H1 (cell line): ENCODE results near the gene ABHD12. TPM values are rescaled to one million over a fixed set of nuclear protein-coding genes. Genes with fewer than 3 reads are reported as not detected.

Experiments used
- CTCF ChIA-PET: fragments of 300-600 bp; sonication (Branson Sonifier 250); formaldehyde crosslinking; loops from one replicate; lab custom pipeline; 2021; ENCODE audit not compliant: partially characterized antibody; lab: Charles Lee
- POLR2A ChIA-PET: fragments of 300-600 bp; sonication (Branson Sonifier 250); formaldehyde crosslinking; loops from one replicate; lab custom pipeline; 2021; ENCODE audit warnings: inconsistent platforms; ENCODE audit not compliant: partially characterized antibody; lab: Charles Lee
- DNase-seq, 2 experiments: peaks; one replicate each; pipeline versions ENCODE4 v3.0.0 to v3.0.0-alpha.2; 2010 to 2022; ENCODE audit warnings: low spot score in 2 of 2, low read depth in 1 of 2, mixed read lengths in 1 of 2
- FAIRE-seq: peaks from 2 replicates; lab custom pipeline; 2011; peaks lifted over from hg19 to GRCh38; lab: Jason Lieb, UNC
- H2AFZ ChIP-seq: 2 replicates; pipeline ENCODE4 v1.8.1; 2012; ENCODE audit warnings: low read length, inconsistent platforms
- H2AK5ac ChIP-seq: 2 replicates; pipeline ENCODE4 v1.6.1; 2013; ENCODE audit warnings: low read depth, low read length
- H2BK120ac ChIP-seq: replicated peaks from 2 replicates; pipeline ENCODE3; 2013; ENCODE audit warnings: low read depth, low read length, inconsistent platforms
- H2BK12ac ChIP-seq: 2 replicates; pipeline ENCODE4 v1.6.1; 2013; ENCODE audit warnings: low read depth, low read length
- H2BK15ac ChIP-seq: 2 replicates; pipeline ENCODE4 v1.6.1; 2013; ENCODE audit warnings: low read length
- H2BK20ac ChIP-seq: 2 replicates; pipeline ENCODE4 v1.6.1; 2013; ENCODE audit warnings: low read length
- H2BK5ac ChIP-seq: 2 replicates; pipeline ENCODE4 v1.6.1; 2013; ENCODE audit warnings: low read depth, low read length
- H3K14ac ChIP-seq: 2 replicates; pipeline ENCODE4 v1.6.1; 2013; ENCODE audit warnings: inconsistent platforms; ENCODE audit not compliant: insufficient read length
- H3K18ac ChIP-seq: 2 replicates; pipeline ENCODE4 v1.6.1; 2013; ENCODE audit warnings: low read length; ENCODE audit errors: extremely low read depth
- H3K23ac ChIP-seq: 2 replicates; pipeline ENCODE4 v1.6.1; 2013; ENCODE audit warnings: inconsistent platforms; ENCODE audit not compliant: insufficient read length
- H3K23me2 ChIP-seq: 2 replicates; pipeline ENCODE4 v1.6.1; 2013; ENCODE audit warnings: low read depth, low read length
- H3K27ac ChIP-seq: 2 replicates; pipeline ENCODE4 v1.6.1; 2011; ENCODE audit warnings: low read depth, low read length, inconsistent platforms
- H3K27me3 ChIP-seq, 4 experiments: replicated peaks in 1 of 4; 1 replicate in 1 of 4; 2 replicates in 3 of 4; pipeline versions ENCODE4 v1.6.1 to v1.8.1; 2011 to 2013; ENCODE audit warnings: low read length in 3 of 4, mild to moderate bottlenecking in 3 of 4, inconsistent platforms in 2 of 4, mixed read lengths in 2 of 4, moderate library complexity in 1 of 4; ENCODE audit not compliant: control insufficient read depth in 3 of 4, insufficient read depth in 3 of 4; ENCODE audit errors: extremely low read depth in 1 of 4
- H3K36me3 ChIP-seq, 4 experiments: 2 replicates each; pipeline versions ENCODE4 v1.6.1 to v1.8.1; 2011 to 2013; ENCODE audit warnings: mild to moderate bottlenecking in 4 of 4, low read length in 3 of 4, moderate library complexity in 2 of 4, control low read depth in 1 of 4, inconsistent platforms in 1 of 4; ENCODE audit not compliant: insufficient read depth in 4 of 4, control insufficient read depth in 2 of 4
- H3K4ac ChIP-seq: replicated peaks from 2 replicates; pipeline ENCODE3; 2013; ENCODE audit warnings: low read length, low read depth, mixed read lengths, inconsistent platforms; ENCODE audit not compliant: insufficient read length
- H3K4me1 ChIP-seq, 4 experiments: replicated peaks in 1 of 4; 1 replicate in 1 of 4; 2 replicates in 3 of 4; pipeline versions ENCODE4 v1.6.1 to v1.8.1; 2011 to 2013; ENCODE audit warnings: low read length in 3 of 4, inconsistent platforms in 2 of 4, mixed read lengths in 1 of 4; ENCODE audit not compliant: insufficient read depth in 4 of 4, control insufficient read depth in 3 of 4
- H3K4me2 ChIP-seq, 2 experiments: 2 replicates each; pipeline versions ENCODE4 v1.6.1 to v1.8.1; 2011 to 2013; ENCODE audit warnings: low read depth in 2 of 2, low read length in 2 of 2, control low read depth in 1 of 2, inconsistent platforms in 1 of 2, mild to moderate bottlenecking in 1 of 2; ENCODE audit not compliant: insufficient read depth in 1 of 2
- H3K4me3 ChIP-seq, 4 experiments: fragments of 200-600, 300-600 bp in 1 of 4; sonication (generic), shearing (Covaris generic), sonication (Bioruptor Twin) in 1 of 4; 2 replicates each; pipeline versions ENCODE4 v1.5.1 to v1.8.1; 2011 to 2016; ENCODE audit warnings: low read length in 4 of 4, low read depth in 3 of 4, control low read depth in 2 of 4, inconsistent platforms in 2 of 4, mild to moderate bottlenecking in 2 of 4, mixed read lengths in 1 of 4, moderate library complexity in 1 of 4; ENCODE audit not compliant: insufficient read depth in 2 of 4; ENCODE audit errors: extremely low read depth in 1 of 4
- H3K56ac ChIP-seq: replicated peaks from 2 replicates; pipeline ENCODE3; 2013; ENCODE audit warnings: low read depth, mild to moderate bottlenecking, mixed read lengths, low read length, inconsistent platforms; ENCODE audit not compliant: insufficient read length
- H3K79me1 ChIP-seq: 2 replicates; pipeline ENCODE4 v1.6.1; 2013; ENCODE audit warnings: low read depth, low read length, control low read depth
- H3K79me2 ChIP-seq, 2 experiments: 2 replicates each; pipeline versions ENCODE4 v1.6.1 to v1.8.1; 2012 to 2013; ENCODE audit warnings: low read length in 2 of 2, mild to moderate bottlenecking in 2 of 2, inconsistent platforms in 1 of 2; ENCODE audit not compliant: insufficient read depth in 2 of 2, control insufficient read depth in 1 of 2
- H3K9ac ChIP-seq, 4 experiments: replicated peaks in 1 of 4; 1 replicate in 1 of 4; 2 replicates in 3 of 4; pipeline versions ENCODE4 v1.6.1 to v1.8.1; 2011 to 2013; ENCODE audit warnings: low read depth in 3 of 4, low read length in 3 of 4, control low read depth in 2 of 4, mild to moderate bottlenecking in 2 of 4, moderate library complexity in 2 of 4, inconsistent platforms in 1 of 4; ENCODE audit errors: extremely low read depth in 1 of 4
- H3K9me3 ChIP-seq, 2 experiments: 2 replicates each; pipeline versions ENCODE4 v1.6.1 to v1.8.1; 2012 to 2013; ENCODE audit warnings: mild to moderate bottlenecking in 2 of 2, moderate library complexity in 2 of 2, control low read depth in 1 of 2, inconsistent platforms in 1 of 2, low read depth in 1 of 2, low read length in 1 of 2, mixed read lengths in 1 of 2; ENCODE audit not compliant: insufficient read depth in 2 of 2
- H4K20me1 ChIP-seq, 2 experiments: replicated peaks in 1 of 2; 2 replicates each; pipeline versions ENCODE3 to v1.8.1; 2011 to 2013; ENCODE audit warnings: inconsistent platforms in 2 of 2, low read length in 2 of 2, mild to moderate bottlenecking in 1 of 2; ENCODE audit not compliant: insufficient read depth in 2 of 2, control insufficient read depth in 1 of 2
- H4K5ac ChIP-seq: 2 replicates; pipeline ENCODE4 v1.6.1; 2013; ENCODE audit warnings: low read length, low read depth, mixed read lengths, inconsistent platforms; ENCODE audit not compliant: insufficient read length
- H4K8ac ChIP-seq: 2 replicates; pipeline ENCODE4 v1.8.0; 2013; ENCODE audit warnings: mild to moderate bottlenecking, moderate library complexity, low read length, inconsistent platforms; ENCODE audit not compliant: insufficient read depth; ENCODE audit errors: extremely low read depth
- H4K91ac ChIP-seq: replicated peaks from 2 replicates; pipeline ENCODE3; 2013; ENCODE audit warnings: low read length, mixed read lengths, inconsistent platforms; ENCODE audit not compliant: insufficient read length
- CBX5 ChIP-seq: fragments of 300-800, 300-1000 bp; sonication (generic); IDR thresholded peaks from 2 replicates; pipeline ENCODE4 v1.7.1; 2016; ENCODE audit warnings: antibody characterized with exemption, low read length, low read depth
- CTBP2 ChIP-seq: IDR thresholded peaks from 2 replicates; pipeline ENCODE4 v1.7.0; 2011; ENCODE audit warnings: borderline replicate concordance, mild to moderate bottlenecking, moderate library complexity, mixed read lengths, low read length; ENCODE audit not compliant: insufficient read depth, insufficient read length
- PHF8 ChIP-seq: fragments of 200-600 bp; sonication (generic); conservative IDR thresholded peaks from 2 replicates; pipeline ENCODE4 v1.7.1; 2012; ENCODE audit warnings: low read depth, mild to moderate bottlenecking, inconsistent platforms, low read length, moderate library complexity
- RXRA ChIP-seq: IDR thresholded peaks from 2 replicates; pipeline ENCODE4 v1.6.1; 2011; ENCODE audit warnings: low read depth, mild to moderate bottlenecking, low read length, moderate library complexity; ENCODE audit not compliant: insufficient read depth
- ZNF274 ChIP-seq: IDR thresholded peaks from 2 replicates; pipeline ENCODE4 v1.7.0; 2012; ENCODE audit warnings: low read length, borderline replicate concordance; ENCODE audit errors: extremely low read depth
- WGBS, 2 experiments: shearing (Covaris generic) in 1 of 2; methylation state at CpG; one replicate each; pipeline versions ENCODE4 v1.1.6 to v1.1.7; 2013 to 2015; ENCODE audit warnings: low lambda C conversion rate in 2 of 2, mixed read lengths in 2 of 2, inconsistent platforms in 1 of 2, low coverage in 1 of 2, missing lambda C conversion rate in 1 of 2; ENCODE audit not compliant: insufficient replicate concordance in 2 of 2, insufficient coverage in 1 of 2, insufficient read length in 1 of 2; ENCODE audit errors: extremely low coverage in 1 of 2, missing lambda C conversion rate in 1 of 2; 5-methylcytosine and 5-hydroxymethylcytosine counted together
- polyA plus RNA-seq, 7 experiments: library from polyadenylated mRNA; depleted of rRNA in 3 of 7; stranded (reverse) in 5 of 7; unstranded in 2 of 7; fragments of >200 nt in 5 of 7; fragments of 200-250 nt in 2 of 7; gene quantifications; 1 replicate in 5 of 7; 2 replicates in 1 of 7; 4 replicates in 1 of 7; pipeline versions ENCODE4 v1.2.1 to v1.2.3, GENCODE V29; 2011 to 2013; ENCODE audit warnings: missing spikeins in 2 of 7, mixed read lengths in 2 of 7
- total RNA-seq: library from RNA; stranded (reverse); fragmentation: NEBNext Ultra II Directional; extraction: Animal tissue kit (Norgen Biotek cat#: 25700); gene quantifications from 2 replicates; pipeline ENCODE4 v1.2.1, GENCODE V29; 2021

ABHD12 gene
- total and polyA plus RNA-seq, 2 of the 8 experiments (the other 6 are each of a cell fraction or from before 2014, with no cell fraction given): 31.3 to 59.5 TPM

GRCh38 chr20:25402583-25402982 is 11.9 kb upstream of the ABHD12 start:
- H3K14ac ChIP-seq: no peak overlapping the region
- no peaks in the 10 kb centered on the region for H3K79me2 ChIP-seq
- H3K79me1 ChIP-seq: no peaks in the 10 kb centered on the region
- 94% methylated on average over 7 of the region's 7 CpGs; no CpG with 5 or more reads in 1 of the 2 experiments for WGBS, 2 experiments
- FAIRE-seq (no peak), DNase-seq (no peak)
- CTCF ChIA-PET: interaction anchor here (0.6 kb wide), 1 partner anchor 9 kb away, joined by 4 read pairs; no protein-coding TSS in a partner anchor
- no peak overlapping the region for H2BK12ac ChIP-seq
- H2BK120ac ChIP-seq: no peak overlapping the region
- no peaks in the 10 kb centered on the region for H4K20me1 ChIP-seq
- POLR2A ChIA-PET: no interaction called here
- no peak overlapping the region for H4K91ac ChIP-seq
- no peak overlapping the region for H3K4ac ChIP-seq
- H2AFZ ChIP-seq: no peak overlapping the region
- no peaks in the 10 kb centered on the region for H3K23me2 ChIP-seq
- no peak overlapping the region for H3K18ac ChIP-seq
- H3K4me2 ChIP-seq: no peak overlapping the region
- no peak overlapping the region for H3K4me3 ChIP-seq
- no peak overlapping the region for H4K5ac ChIP-seq
- H2BK20ac ChIP-seq: no peak overlapping the region
- no peak overlapping the region for H3K27ac ChIP-seq
- H3K56ac ChIP-seq: no peak overlapping the region
- H3K4me1 ChIP-seq: no peaks in the 10 kb centered on the region; a peak in 1 of 7 replicates
- H3K27me3 ChIP-seq: no peaks in the 10 kb centered on the region
- H4K8ac ChIP-seq: no peak overlapping the region
- TF ChIP-seq CTBP2 (no peak), PHF8 (no peak), ZNF274 (no peak), RXRA (no peak), CBX5 (no peak)
- TF ChIP-seq, all 59 proteins: peak for 0
- Histone ChIP-seq H3K9ac (no peak overlapping the region), H3K36me3 (no peaks in the 10 kb centered on the region), H3K23ac (no peak overlapping the region), H2BK15ac (no peak overlapping the region), H2BK5ac (no peak overlapping the region), H3K9me3 (peaks cover 14 to 18% of the 10 kb centered on the region in 2 experiments), H2AK5ac (no peak overlapping the region)
